K562 (cell line): ENCODE data around the gene GRB14. TPM values are rescaled to one million over a fixed set of nuclear protein-coding genes. Genes with fewer than 3 reads are reported as not detected.

Source experiments
- ATAC-seq: fragments of 200-7000 bp; cut with Tn5 transposase; 3 replicates; pipeline ENCODE4 v1.9.1; 2020; ENCODE audit warnings: moderate library complexity
- BruUV-seq: library from RNA; stranded (reverse); fragments of 400-500 nt; replicated peaks from 2 replicates; lab custom pipeline; 2021; lab: Mats Ljungman, UMichigan
- CTCF ChIA-PET: fragments of 300-600 bp; formaldehyde crosslinking; extraction: SDS; loops from one replicate; lab custom pipeline; 2021; ENCODE audit warnings: low intra/inter-chr PET ratio; lab: Yijun Ruan, JAX
- POLR2A ChIA-PET: fragments of 300-600, 350-650 bp; sonication (Branson Sonifier 250); formaldehyde crosslinking; extraction: SDS; loops from one replicate; lab custom pipeline; 2021; ENCODE audit warnings: antibody characterized with exemption, inconsistent platforms; lab: Yijun Ruan, JAX
- DNase-seq, 4 experiments: peaks; one replicate each; pipeline versions ENCODE4 v3.0.0 to v3.0.0-alpha.2; 2011 to 2018; ENCODE audit warnings: low spot score in 3 of 4, mixed read lengths in 3 of 4; ENCODE audit errors: extremely low read depth in 1 of 4
- FAIRE-seq: peaks from 2 replicates; lab custom pipeline; 2011; peaks lifted over from hg19 to GRCh38; lab: Jason Lieb, UNC
- H2AFZ ChIP-seq: 2 replicates; pipeline ENCODE4 v1.6.0; 2011; ENCODE audit warnings: low read depth, low read length, control low read depth, inconsistent platforms
- H3K27ac ChIP-seq: fragments of 200-600 bp; 3 replicates; pipeline ENCODE4 v1.8.0; 2011; ENCODE audit warnings: low read depth, mild to moderate bottlenecking, control low read depth, inconsistent platforms, low read length, moderate library complexity, mixed read lengths; ENCODE audit errors: extremely low read depth
- H3K27me3 ChIP-seq, 2 experiments: fragments of 300-600 bp in 1 of 2; 2 replicates in 1 of 2; 3 replicates in 1 of 2; pipeline versions ENCODE4 v1.6.0 to v1.8.0; 2011; ENCODE audit warnings: inconsistent platforms in 2 of 2, low read length in 2 of 2, mild to moderate bottlenecking in 1 of 2, mixed read lengths in 1 of 2, moderate library complexity in 1 of 2; ENCODE audit not compliant: control insufficient read depth in 2 of 2, insufficient read depth in 2 of 2
- H3K36me3 ChIP-seq: fragments of 300-600 bp; 3 replicates; pipeline ENCODE4 v1.8.0; 2011; ENCODE audit warnings: mild to moderate bottlenecking, low read length, inconsistent platforms; ENCODE audit not compliant: control insufficient read depth, insufficient read depth
- H3K4me1 ChIP-seq, 2 experiments: fragments of 200-600 bp in 1 of 2; replicated peaks in 1 of 2; 2 replicates in 1 of 2; 3 replicates in 1 of 2; pipeline versions ENCODE4 v1.5.1 to v1.8.0; 2011; ENCODE audit warnings: inconsistent platforms in 2 of 2, low read length in 2 of 2, mild to moderate bottlenecking in 1 of 2, mixed read lengths in 1 of 2, moderate library complexity in 1 of 2; ENCODE audit not compliant: control insufficient read depth in 2 of 2, insufficient read depth in 2 of 2
- H3K4me2 ChIP-seq: 2 replicates; pipeline ENCODE4 v1.6.1; 2011; ENCODE audit warnings: low read length, control low read depth, inconsistent platforms, mixed read lengths; ENCODE audit not compliant: insufficient read depth
- H3K4me3 ChIP-seq: fragments of 200-600 bp; sonication (generic), shearing (Covaris generic); 2 replicates; pipeline ENCODE4 v1.5.1; 2016; ENCODE audit warnings: control low read depth, inconsistent platforms
- H3K79me2 ChIP-seq: fragments of 200-600 bp; 3 replicates; pipeline ENCODE4 v1.8.0; 2011; ENCODE audit warnings: low read length, inconsistent platforms; ENCODE audit not compliant: control insufficient read depth, insufficient read depth
- H3K9ac ChIP-seq, 2 experiments: 2 replicates each; pipeline versions ENCODE4 v1.6.0 to v1.6.1; 2011; ENCODE audit warnings: low read depth in 2 of 2, low read length in 2 of 2, control low read depth in 1 of 2, inconsistent platforms in 1 of 2, mild to moderate bottlenecking in 1 of 2, mixed read lengths in 1 of 2; ENCODE audit not compliant: insufficient read depth in 1 of 2
- H3K9me1 ChIP-seq: one replicate; pipeline ENCODE4 v1.6.0; 2011; ENCODE audit warnings: inconsistent platforms, mild to moderate bottlenecking, low read length, moderate library complexity; ENCODE audit not compliant: control insufficient read depth, insufficient read depth
- H3K9me3 ChIP-seq: replicated peaks from 2 replicates; pipeline ENCODE4 v1.5.1; 2011; ENCODE audit warnings: low read depth, low read length, inconsistent platforms; ENCODE audit not compliant: control insufficient read depth, insufficient read depth
- H4K20me1 ChIP-seq: replicated peaks from 2 replicates; pipeline ENCODE4 v1.6.1; 2011; ENCODE audit warnings: low read length, inconsistent platforms, mixed read lengths; ENCODE audit not compliant: control insufficient read depth, insufficient read depth
- CTBP1 ChIP-seq: fragments of 450-650 bp; IDR thresholded peaks from 2 replicates; pipeline ENCODE4 v1.6.1; 2016; ENCODE audit warnings: borderline replicate concordance
- FUS ChIP-seq: fragments of 200-400 bp; formaldehyde crosslinking; optimal IDR thresholded peaks from 2 replicates; pipeline ENCODE3; 2017; ENCODE audit warnings: low read depth, low read length
- KDM2B ChIP-seq: fragments of 250-450 bp; sonication (Bioruptor Pico); IDR thresholded peaks from 2 replicates; pipeline ENCODE4 v1.8.0; 2021; ENCODE audit warnings: mild to moderate bottlenecking, moderate library complexity
- PCBP2 ChIP-seq: fragments of 200-400 bp; formaldehyde crosslinking; IDR thresholded peaks from 2 replicates; pipeline ENCODE4 v1.6.1; 2018; ENCODE audit warnings: low read length, low read depth, mild to moderate bottlenecking, moderate library complexity; ENCODE audit not compliant: poor library complexity, severe bottlenecking
- RBM17 ChIP-seq: fragments of 200-400 bp; formaldehyde crosslinking; IDR thresholded peaks from 2 replicates; pipeline ENCODE4 v1.6.1; 2017; ENCODE audit warnings: low read depth, mild to moderate bottlenecking, low read length, borderline replicate concordance
- RFX5 ChIP-seq: IDR thresholded peaks from 2 replicates; pipeline ENCODE4 v1.6.1; 2011; ENCODE audit warnings: low read depth, mild to moderate bottlenecking, improper control_type of control experiment, low read length
- RUNX1 ChIP-seq: sonication (generic); IDR thresholded peaks from 2 replicates; pipeline ENCODE4 v1.6.1; 2016; ENCODE audit warnings: antibody characterized with exemption, low read depth
- SIN3A ChIP-seq, 2 experiments: fragments of 150-350 bp in 1 of 2; IDR thresholded peaks; 2 replicates each; pipeline ENCODE4 v1.6.1; 2011 to 2016; ENCODE audit warnings: borderline replicate concordance in 2 of 2, low read depth in 2 of 2, low read length in 2 of 2, mild to moderate bottlenecking in 2 of 2, moderate library complexity in 2 of 2; ENCODE audit not compliant: control insufficient read depth in 1 of 2
- ZBTB7A ChIP-seq: IDR thresholded peaks from 2 replicates; pipeline ENCODE4 v1.6.1; 2011; ENCODE audit warnings: low read depth, mild to moderate bottlenecking, low read length, moderate library complexity, borderline replicate concordance; ENCODE audit not compliant: control insufficient read depth
- ZC3H4 ChIP-seq: sonication (generic); formaldehyde crosslinking; IDR thresholded peaks from 2 replicates; pipeline ENCODE4 v1.9.0; 2021; ENCODE audit warnings: missing genetic modification reagents, borderline replicate concordance
- ZNF143 ChIP-seq: sonication (generic); formaldehyde crosslinking; IDR thresholded peaks from 2 replicates; pipeline ENCODE4 v1.9.0; 2022; ENCODE audit warnings: mild to moderate bottlenecking, missing genetic modification reagents
- ZNF324 ChIP-seq: fragments of 250-450 bp; sonication (Bioruptor Pico); IDR thresholded peaks from 2 replicates; pipeline ENCODE4 v1.4.0; 2020; ENCODE audit warnings: mild to moderate bottlenecking
- ZNF431 ChIP-seq: sonication (generic); formaldehyde crosslinking; IDR thresholded peaks from 2 replicates; pipeline ENCODE4 v1.8.0; 2022; ENCODE audit warnings: mild to moderate bottlenecking, missing genetic modification reagents
- ZNF695 ChIP-seq: fragments of 450-650 bp; formaldehyde crosslinking; IDR thresholded peaks from 2 replicates; pipeline ENCODE4 v1.4.0; 2020; ENCODE audit warnings: mild to moderate bottlenecking, moderate library complexity
- WGBS: fragments of 100-300 bp; shearing (Covaris generic); methylation state at CpG from one replicate; pipeline ENCODE4 v1.1.6; 2016; ENCODE audit warnings: low coverage, mixed read lengths; ENCODE audit not compliant: insufficient coverage; ENCODE audit errors: missing lambda C conversion rate; 5-methylcytosine and 5-hydroxymethylcytosine counted together
- in situ Hi-C: fragments of 300-500 bp; cut with MboI; formaldehyde crosslinking; loops from 4 replicates; pipeline ENCODE4 v1.15.0; 2018; ENCODE audit warnings: inconsistent platforms, mixed read lengths
- intact Hi-C: fragments of 100-400 bp; cut with micrococcal nuclease; formaldehyde crosslinking; loops from 2 replicates; pipeline ENCODE4 v1.14.2; 2022
- polyA plus RNA-seq, 8 experiments: library from polyadenylated mRNA; depleted of rRNA in 4 of 8; stranded (reverse) in 5 of 8; unstranded in 3 of 8; fragments of >200 nt; fragmentation: Nextera tagmentation in 2 of 8; fragmentation: Illumina TruSeq in 1 of 8; extraction: Ambion mirVana in 2 of 8; extraction: Trizol in 1 of 8; gene quantifications; 2 replicates each; pipeline versions ENCODE4 v1.2.1 to v1.2.3, GENCODE V29; 2011 to 2014; ENCODE audit warnings: inconsistent platforms in 1 of 8, missing spikeins in 1 of 8
- total RNA-seq, 7 experiments: library from RNA; depleted of rRNA in 6 of 7; stranded (reverse); fragments of >200 nt in 6 of 7; fragmentation: Illumina TruSeq in 2 of 7; extraction: Trizol in 2 of 7; gene quantifications; 2 replicates each; pipeline versions ENCODE4 v1.2.1 to v1.2.3, GENCODE V29; 2011 to 2021; ENCODE audit warnings: low replicate concordance in 1 of 7
- TF ChIP-seq, protein P1 (sequence below): sonication (generic); formaldehyde crosslinking; IDR thresholded peaks from 2 replicates; pipeline ENCODE4 v1.9.0; 2022; ENCODE audit warnings: mild to moderate bottlenecking, missing genetic modification reagents

Gene GRB14
- total and polyA plus RNA-seq, 9 of the 15 experiments (the other 6 are each of a cell fraction or from before 2014, with no cell fraction given) = not detected

- H3K9ac ChIP-seq = no peak overlapping the region
- no peaks in the 10 kb centered on the region for H3K36me3 ChIP-seq
- ChIA-PET CTCF (no interaction called here), POLR2A (no interaction called here)
- H3K79me2 ChIP-seq = no peaks in the 10 kb centered on the region
- no peaks in the 10 kb centered on the region for H3K4me1 ChIP-seq
- no peak for ATAC-seq
- H3K4me3 ChIP-seq = no peak overlapping the region
- H4K20me1 ChIP-seq = no peaks in the 10 kb centered on the region
- FAIRE-seq = no peak
- H3K27me3 ChIP-seq = no peaks in the 10 kb centered on the region
- WGBS = 1% methylated on average over 4 of the region's 4 CpGs
- BruUV-seq = no TSS peak
- H3K4me2 ChIP-seq = no peak overlapping the region
- TF ChIP-seq, protein P1, sequence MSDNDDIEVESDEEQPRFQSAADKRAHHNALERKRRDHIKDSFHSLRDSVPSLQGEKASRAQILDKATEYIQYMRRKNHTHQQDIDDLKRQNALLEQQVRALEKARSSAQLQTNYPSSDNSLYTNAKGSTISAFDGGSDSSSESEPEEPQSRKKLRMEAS (CRISPR knock-in tag) = no peak
- H3K9me1 ChIP-seq = no peaks in the 10 kb centered on the region
- no peak overlapping the region for H2AFZ ChIP-seq
- no peak overlapping the region for H3K27ac ChIP-seq
- intact Hi-C loops = no loop called here
- H3K9me3 ChIP-seq = no peaks in the 10 kb centered on the region; the same call in 1 of the 2 replicates
- no peak for DNase-seq
- in situ Hi-C loops = no loop called here
Measured at GRCh38 chr2:164515030-164515429, 106.3 kb downstream of the GRB14 start.

GRCh38 chr2:164514491-164514890, 106.8 kb downstream of the GRB14 start:
- Histone ChIP-seq H3K27me3 (no peaks in the 10 kb centered on the region), H3K4me1 (no peaks in the 10 kb centered on the region), H3K27ac (no peak overlapping the region), H4K20me1 (no peaks in the 10 kb centered on the region), H3K4me3 (no peak overlapping the region), H3K79me2 (no peaks in the 10 kb centered on the region), H3K4me2 (no peak overlapping the region), H3K9me1 (no peaks in the 10 kb centered on the region), H3K36me3 (no peaks in the 10 kb centered on the region), H3K9me3 (no peaks in the 10 kb centered on the region; the same call in 1 of the 2 replicates), H3K9ac (no peak overlapping the region), H2AFZ (no peak overlapping the region)
- no TSS peak for BruUV-seq
- intact Hi-C loops = no loop called here
- 0% methylated on average over 2 of the region's 2 CpGs for WGBS
- DNase-seq (no peak), FAIRE-seq (no peak), ATAC-seq (no peak)
- in situ Hi-C loops = no loop called here
- ChIA-PET POLR2A (interaction anchor here (0.7 kb wide), 1 partner anchor 9 kb away, joined by 3 read pairs; no protein-coding TSS in a partner anchor), CTCF (no interaction called here)
- no peak for TF ChIP-seq CTBP1
- TF ChIP-seq ZNF324 (CRISPR knock-in tag) = no peak
- no peak for TF ChIP-seq RUNX1
- TF ChIP-seq FUS = no peak
- TF ChIP-seq KDM2B (CRISPR knock-in tag) = no peak
- TF ChIP-seq ZBTB7A = no peak
- no peak for TF ChIP-seq ZC3H4 (CRISPR knock-in tag)
- TF ChIP-seq, protein P1 (CRISPR knock-in tag) = no peak
- no peak for TF ChIP-seq RFX5
- no peak for TF ChIP-seq PCBP2
- TF ChIP-seq RBM17 = no peak
- no peak for TF ChIP-seq SIN3A (IDR thresholded peaks at IDR 0.05; ENCODE audit: borderline replicate concordance in 2 of 2, control insufficient read depth in 1 of 2, low read depth in 2 of 2, low read length in 2 of 2)
- TF ChIP-seq ZNF431 (CRISPR knock-in tag) = no peak
- no peak for TF ChIP-seq ZNF143 (CRISPR knock-in tag)
- TF ChIP-seq ZNF695 (CRISPR knock-in tag) = no peak
